Esophagus (tissue), 2 donors: ENCODE data around the gene CARD10. TPM values are rescaled to one million over a fixed set of nuclear protein-coding genes. Genes with fewer than 3 reads are reported as not detected.
"Not testable (repeated sequence)": the region's sequence is repeated elsewhere in the genome, so short reads cannot be mapped to it uniquely, and the experiment has no call there.

Experiments
- H3K27ac ChIP-seq, 2 donors: one replicate each; pipeline ENCODE4 v1.5.1; 2013; ENCODE audit warnings: low read depth in 2 of 2, mild to moderate bottlenecking in 2 of 2, inconsistent platforms in 1 of 2, low read length in 1 of 2, moderate library complexity in 1 of 2
- H3K27me3 ChIP-seq, 2 donors: one replicate each; pipeline ENCODE4 v1.6.1; 2013; ENCODE audit warnings: low read length in 2 of 2, control low read depth in 1 of 2, mild to moderate bottlenecking in 1 of 2; ENCODE audit not compliant: insufficient read depth in 2 of 2, control insufficient read depth in 1 of 2
- H3K36me3 ChIP-seq, 2 donors: one replicate each; pipeline ENCODE4 v1.6.1; 2013; ENCODE audit warnings: low read length in 1 of 2; ENCODE audit not compliant: control insufficient read depth in 2 of 2, insufficient read depth in 2 of 2
- H3K4me1 ChIP-seq, 2 donors: one replicate each; pipeline ENCODE4 v1.6.1; 2013; ENCODE audit warnings: low read length in 1 of 2; ENCODE audit not compliant: control insufficient read depth in 2 of 2, insufficient read depth in 2 of 2
- H3K4me3 ChIP-seq, 2 donors: one replicate each; pipeline ENCODE4 v1.5.1; 2013; ENCODE audit warnings: low read length in 2 of 2, mild to moderate bottlenecking in 2 of 2, low read depth in 1 of 2, moderate library complexity in 1 of 2
- H3K9me3 ChIP-seq, 2 donors: one replicate each; pipeline ENCODE4 v1.6.1; 2013; ENCODE audit warnings: mild to moderate bottlenecking in 2 of 2, low read depth in 1 of 2, low read length in 1 of 2, moderate library complexity in 1 of 2; ENCODE audit not compliant: control insufficient read depth in 2 of 2, insufficient read depth in 1 of 2
- WGBS, 2 donors: extraction: QIAGEN DNeasy Blood & Tissue Kit; methylation state at CpG; one replicate each; pipeline ENCODE4 v1.1.7; 2013; 5-methylcytosine and 5-hydroxymethylcytosine counted together
- polyA plus RNA-seq, 2 donors: library from polyadenylated mRNA; stranded (reverse); fragments of 200-250 nt; gene quantifications; one replicate each; pipeline ENCODE4 v1.2.3, GENCODE V29; 2013
- donor health status: healthy with polysubstance abuse.
- donor health status: Bipolar disorder and iron deficiency.

CARD10 gene
- polyA plus RNA-seq, 2 donors: 13.0 to 13.1 TPM

DNA sequence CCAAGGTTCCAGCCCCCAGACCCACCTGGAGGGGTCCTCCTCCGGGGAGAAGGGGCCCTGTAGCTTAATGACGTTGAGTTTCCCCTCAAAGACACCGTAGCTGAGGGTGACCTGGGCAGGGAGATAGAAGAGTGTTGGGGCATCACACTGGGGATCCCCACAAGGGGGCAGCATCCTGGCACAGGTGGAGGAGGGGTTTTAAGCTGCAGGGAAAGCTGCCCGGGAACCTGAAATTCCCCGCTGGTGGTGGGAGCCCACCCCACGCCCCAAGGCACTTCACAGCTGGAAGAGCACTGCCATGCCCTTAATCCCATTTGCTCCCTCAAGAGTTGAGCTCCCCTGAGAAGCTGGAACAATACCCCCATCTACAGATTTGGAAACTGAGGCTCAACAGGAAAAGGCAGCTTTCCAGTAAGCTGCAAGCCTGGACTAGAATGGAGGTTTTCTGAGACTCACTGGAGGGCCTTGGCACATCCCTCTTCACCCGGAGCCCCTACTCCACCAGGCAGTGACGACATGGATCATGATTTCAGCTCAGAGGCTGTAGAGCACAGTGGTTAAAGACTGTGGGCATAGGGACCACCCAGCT lies 46.7 kb downstream of the CARD10 start:
- no peak overlapping the region for H3K4me3 ChIP-seq
- no peaks in the 10 kb centered on the region for H3K9me3 ChIP-seq
- no peak overlapping the region for H3K27ac ChIP-seq
- no peaks in the 10 kb centered on the region for H3K27me3 ChIP-seq
- 37 to 40% methylated on average over 8 of the region's 8 CpGs for WGBS, 2 donors
- no peaks in the 10 kb centered on the region for H3K36me3 ChIP-seq
- H3K4me1 ChIP-seq: no peaks in the 10 kb centered on the region

DNA sequence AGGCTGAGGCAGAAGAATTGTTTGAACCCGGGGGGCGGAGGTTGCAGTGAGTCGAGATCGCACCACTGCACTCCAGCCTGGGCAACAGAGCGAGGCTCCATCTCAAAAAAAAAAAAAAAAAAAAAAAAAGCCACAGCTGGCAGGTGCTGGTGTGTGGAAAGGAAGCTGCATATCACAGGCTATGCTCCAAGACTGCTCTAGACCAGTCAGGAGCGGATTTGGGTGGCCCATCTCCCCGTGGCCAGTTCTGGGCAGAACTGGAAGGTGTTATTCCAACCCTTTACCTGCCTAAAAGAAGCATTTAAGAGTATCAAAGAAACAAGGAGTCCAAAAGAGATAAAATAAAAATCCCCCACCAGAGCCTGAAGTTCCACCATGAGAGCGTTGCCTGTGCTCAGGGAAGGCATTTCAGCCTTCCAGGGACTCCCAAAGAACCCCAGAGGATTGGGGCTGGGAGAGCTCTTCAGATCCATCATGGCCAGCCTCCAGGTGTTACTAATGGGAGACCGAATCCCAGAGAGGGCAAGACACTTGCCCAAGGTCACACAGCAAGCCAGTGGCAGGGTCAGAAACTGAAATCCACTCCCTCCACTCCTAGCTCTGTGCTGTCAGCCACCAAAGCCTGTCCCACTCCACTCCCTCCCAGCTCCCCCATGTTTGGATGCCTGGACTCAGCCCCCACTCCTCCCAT lies 47.3 kb downstream of the CARD10 start:
- Histone ChIP-seq H3K9me3 (no peaks in the 10 kb centered on the region), H3K27ac (no peak overlapping the region), H3K27me3 (no peaks in the 10 kb centered on the region), H3K36me3 (no peaks in the 10 kb centered on the region), H3K4me1 (no peaks in the 10 kb centered on the region), H3K4me3 (no peak overlapping the region)
- 82 to 88% methylated on average over 9 of the region's 9 CpGs for WGBS, 2 donors

DNA sequence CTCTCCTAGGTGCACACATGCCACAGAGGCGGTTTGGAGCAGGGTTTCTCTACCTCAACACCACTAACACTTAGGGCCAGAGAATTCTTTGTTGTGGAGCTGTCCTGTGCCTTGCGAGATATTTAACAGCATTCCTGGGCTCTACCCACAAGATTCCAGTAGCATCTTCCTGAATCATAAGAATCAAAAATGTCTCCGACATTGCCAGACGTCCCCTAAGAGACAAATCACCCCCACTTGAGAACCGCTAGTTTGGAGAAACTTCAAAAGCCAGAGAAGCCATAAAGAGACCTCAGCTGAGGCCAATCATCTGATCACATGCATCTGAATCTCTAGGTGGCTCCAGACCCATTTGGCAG lies 49.1 kb downstream of the CARD10 start:
- Histone ChIP-seq H3K27me3 (no peaks in the 10 kb centered on the region), H3K4me3 (no peak overlapping the region), H3K4me1 (no peaks in the 10 kb centered on the region), H3K27ac (no peak overlapping the region), H3K36me3 (peaks cover 0 to 3% of the 10 kb centered on the region in 2 donors), H3K9me3 (no peaks in the 10 kb centered on the region)
- WGBS, 2 donors: 80 to 85% methylated on average over 5 of the region's 5 CpGs

DNA sequence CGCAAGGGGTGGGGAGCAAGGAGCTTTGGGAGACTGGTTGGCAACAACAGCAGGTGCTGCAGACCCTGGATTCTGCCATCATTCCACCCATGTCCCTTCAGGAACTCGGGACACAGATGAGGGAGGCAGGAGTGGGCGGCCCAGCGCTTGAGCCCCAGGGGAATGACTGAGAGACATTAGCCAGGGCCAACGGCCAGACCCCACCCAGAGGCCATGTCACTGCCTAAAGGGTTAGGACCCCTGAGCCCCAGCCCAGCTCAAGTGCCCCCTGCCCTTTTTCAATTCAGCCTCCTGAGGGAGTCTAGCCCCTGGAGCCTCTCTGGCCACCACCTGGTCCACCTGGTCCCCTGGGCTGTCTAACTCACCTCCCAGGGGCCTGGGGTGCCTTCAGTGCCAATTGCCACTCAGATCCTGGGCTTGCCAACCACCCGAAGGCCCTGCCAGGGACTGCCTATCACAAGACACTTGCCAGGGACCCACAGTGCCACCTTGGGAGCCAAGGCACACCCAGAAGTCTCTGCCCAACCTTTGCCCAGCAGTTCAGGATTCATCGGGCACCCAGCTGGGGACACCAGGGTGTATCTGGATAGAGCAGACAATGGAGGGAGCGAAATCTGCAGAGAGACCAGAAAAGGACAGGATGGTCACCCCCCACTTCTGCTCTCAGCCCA lies 49.7 kb downstream of the CARD10 start:
- H3K27ac ChIP-seq: no peak overlapping the region
- no peaks in the 10 kb centered on the region for H3K27me3 ChIP-seq
- H3K4me1 ChIP-seq: no peaks in the 10 kb centered on the region
- H3K4me3 ChIP-seq: no peak overlapping the region
- H3K9me3 ChIP-seq: no peaks in the 10 kb centered on the region
- H3K36me3 ChIP-seq: peaks cover 0 to 3% of the 10 kb centered on the region in 2 donors
- WGBS, 2 donors: 75 to 79% methylated on average over 8 of the region's 8 CpGs

DNA sequence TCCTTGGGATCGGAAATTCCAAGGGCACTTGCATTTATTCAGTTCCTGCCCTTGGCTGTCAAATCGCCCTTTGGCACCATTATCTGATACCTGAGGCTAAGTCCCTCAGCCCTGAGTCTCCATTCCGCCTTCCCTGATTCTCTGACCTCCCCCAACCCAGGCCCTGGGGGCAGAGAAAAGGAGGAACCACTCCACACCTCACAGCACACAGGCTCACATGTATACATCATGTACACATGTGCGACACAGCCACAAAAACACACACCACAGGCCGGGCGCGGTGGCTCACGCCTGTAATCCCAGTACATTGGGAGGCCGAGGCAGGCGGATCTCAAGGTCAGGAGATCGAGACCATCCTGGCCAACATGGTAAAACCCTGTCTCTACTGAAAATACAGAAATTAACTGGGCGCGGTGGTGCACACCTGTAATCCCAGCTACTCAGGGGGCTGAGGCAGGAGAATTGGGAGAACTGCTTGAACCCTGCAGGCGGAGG lies 51.0 kb downstream of the CARD10 start:
- not testable (repeated sequence) for H3K4me1 ChIP-seq, H3K27me3 ChIP-seq, H3K36me3 ChIP-seq, H3K9me3 ChIP-seq, H3K27ac ChIP-seq, H3K4me3 ChIP-seq
- 87 to 92% methylated on average over 14 of the region's 14 CpGs for WGBS, 2 donors

DNA sequence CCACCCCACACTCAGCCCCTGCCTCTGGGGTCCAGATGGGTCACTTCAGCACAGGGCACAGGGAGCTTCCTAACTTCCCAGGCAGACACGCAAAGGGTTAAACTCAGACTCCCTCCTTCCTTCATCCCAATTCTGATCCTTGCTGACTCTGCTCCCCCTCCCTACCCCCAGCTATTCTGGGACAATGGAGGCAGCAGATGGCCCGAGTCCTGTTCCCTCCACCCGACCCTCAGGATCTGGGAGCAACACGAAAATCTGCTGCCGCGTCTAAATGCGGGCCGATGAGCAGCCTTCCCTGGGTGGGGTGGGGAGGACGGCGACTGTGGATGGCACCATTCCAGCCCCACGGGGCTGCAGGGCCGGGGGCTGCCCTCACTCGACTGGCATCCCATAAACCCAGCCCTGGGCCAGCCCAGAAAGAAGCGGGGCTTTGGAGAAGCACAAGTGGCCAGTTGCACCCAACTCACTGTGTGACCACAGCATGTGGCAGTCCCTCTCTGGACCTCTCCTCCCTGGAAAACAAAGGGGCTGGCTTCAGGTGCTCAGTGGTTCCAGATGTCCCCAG lies 51.7 kb downstream of the CARD10 start:
- WGBS, 2 donors: 60 to 67% methylated on average over 14 of the region's 14 CpGs
- Histone ChIP-seq H3K4me1 (no peaks in the 10 kb centered on the region), H3K27me3 (no peaks in the 10 kb centered on the region), H3K9me3 (no peaks in the 10 kb centered on the region), H3K36me3 (peaks cover 0 to 3% of the 10 kb centered on the region in 2 donors), H3K27ac (no peak overlapping the region), H3K4me3 (no peak overlapping the region)

DNA sequence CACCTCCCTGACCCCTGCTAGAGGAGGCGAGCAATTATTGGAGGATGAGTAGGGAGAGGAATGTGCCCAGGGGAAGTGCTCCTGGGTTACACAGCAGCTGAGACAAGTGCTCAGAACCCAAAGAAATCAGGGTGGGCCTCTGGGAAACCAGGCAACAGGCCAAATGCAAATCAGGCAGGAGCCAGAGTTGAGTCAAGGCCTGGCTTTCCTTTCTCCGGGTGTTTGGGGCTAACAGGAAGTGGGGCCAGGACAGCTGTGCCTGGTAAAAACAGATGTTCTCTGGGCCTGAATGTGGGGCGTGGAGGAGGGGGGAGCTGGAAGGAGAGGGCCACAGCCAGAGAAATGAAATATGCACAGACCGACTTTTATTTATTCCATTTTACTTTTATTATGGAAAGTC lies 55.0 kb downstream of the CARD10 start:
- Histone ChIP-seq H3K27me3 (no peaks in the 10 kb centered on the region), H3K4me3 (no peak overlapping the region), H3K9me3 (no peaks in the 10 kb centered on the region), H3K27ac (no peak overlapping the region), H3K4me1 (no peaks in the 10 kb centered on the region), H3K36me3 (peaks cover 0 to 3% of the 10 kb centered on the region in 2 donors)
- WGBS, 2 donors: 36 to 39% methylated on average over 4 of the region's 4 CpGs

DNA sequence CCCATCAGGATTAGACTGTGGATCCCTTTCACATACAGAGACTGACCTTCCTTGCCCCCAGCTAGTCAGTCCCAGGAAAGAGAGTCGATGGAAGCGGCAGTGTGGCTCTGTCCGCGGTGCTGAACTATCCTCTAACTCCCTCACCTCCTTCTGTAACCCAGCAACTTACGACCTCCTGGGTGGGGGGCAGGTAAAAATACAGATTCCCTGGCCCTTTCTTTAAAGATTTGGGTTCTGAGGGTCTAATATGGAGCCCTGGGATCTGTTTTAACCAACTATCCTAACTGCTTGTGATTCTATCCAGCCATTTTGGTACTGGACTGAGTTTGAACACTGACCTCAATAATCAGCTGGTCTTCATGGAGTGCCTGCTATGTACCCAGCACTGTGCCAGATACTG lies 56.2 kb downstream of the CARD10 start:
- 12 to 18% methylated on average over 5 of the region's 5 CpGs for WGBS, 2 donors
- Histone ChIP-seq H3K9me3 (no peaks in the 10 kb centered on the region), H3K4me3 (no peak overlapping the region), H3K4me1 (no peaks in the 10 kb centered on the region), H3K27me3 (no peaks in the 10 kb centered on the region), H3K36me3 (peaks cover 0 to 3% of the 10 kb centered on the region in 2 donors), H3K27ac (no peak overlapping the region)

DNA sequence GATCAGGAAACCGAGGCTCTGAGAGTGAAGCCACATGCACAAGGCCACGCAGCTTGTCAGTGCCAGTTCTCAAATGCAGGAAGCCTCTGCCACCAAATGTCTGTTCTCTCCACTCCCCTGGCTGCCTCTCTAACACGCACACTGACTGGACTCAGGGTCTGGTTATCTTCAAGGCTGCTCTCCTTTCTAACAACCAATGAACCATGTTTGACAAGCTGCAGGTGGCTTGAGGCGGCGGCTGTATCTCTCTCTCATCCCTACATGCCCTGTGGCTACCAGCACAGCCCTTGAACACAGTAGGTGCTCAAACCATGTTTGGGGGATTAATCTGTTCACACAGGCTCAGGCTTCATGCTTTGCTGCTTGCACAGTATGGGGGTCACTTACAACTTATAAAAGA lies 56.8 kb downstream of the CARD10 start:
- 69 to 73% methylated on average over 5 of the region's 5 CpGs for WGBS, 2 donors
- Histone ChIP-seq H3K27ac (no peak overlapping the region), H3K27me3 (no peaks in the 10 kb centered on the region)

More for the DNA sequence above, 56.8 kb downstream of the CARD10 start:
- no peaks in the 10 kb centered on the region for H3K4me1 ChIP-seq
- H3K4me3 ChIP-seq: no peak overlapping the region
- H3K36me3 ChIP-seq: peaks cover 0 to 3% of the 10 kb centered on the region in 2 donors
- H3K9me3 ChIP-seq: no peaks in the 10 kb centered on the region
